Activated CD4-positive, alpha-beta T cell treated with anti-CD3 and anti-CD28 coated beads, Interleukin-10, Interleukin-2, amounts not matched to agents 100 ng/mL and 50 ng/mL, durations not matched to agents 16 hours and 8 hours (primary cell): ENCODE data around the gene HECW1.
A peak's percentile ranks its signal among the peaks of the same experiment; 100 is the strongest.
"Not testable (repeated sequence)": the region's sequence is repeated elsewhere in the genome, so short reads cannot be mapped to it uniquely, and the experiment has no call there.

Experiments
- DNase-seq: peaks from one replicate; pipeline ENCODE4 v3.0.0-alpha.2; 2020

Gene HECW1

DNA sequence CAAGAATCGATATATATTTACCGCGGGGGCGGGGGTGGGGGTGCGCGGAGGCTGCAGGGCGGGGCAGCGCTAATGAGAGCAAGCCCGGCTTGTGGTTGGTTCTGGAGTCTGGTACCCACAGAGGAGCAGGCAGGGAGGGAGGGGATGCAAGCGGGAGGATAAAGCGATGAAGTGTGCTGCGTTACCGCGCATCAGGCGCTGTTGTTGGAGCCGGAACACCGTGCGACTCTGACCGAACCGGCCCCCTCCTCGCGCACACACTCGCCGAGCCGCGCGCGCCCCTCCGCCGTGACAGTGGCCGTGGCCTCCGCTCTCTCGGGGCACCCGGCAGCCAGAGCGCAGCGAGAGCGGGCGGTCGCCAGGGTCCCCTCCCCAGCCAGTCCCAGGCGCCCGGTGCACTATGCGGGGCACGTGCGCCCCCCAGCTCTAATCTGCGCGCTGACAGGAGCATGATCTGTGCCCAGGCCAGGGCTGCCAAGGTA lies at the start of gene HECW1:
HECW1 (plus strand) TSS at position 189 of the 482 bp plus-strand sequence. CDS start 131,259 bp downstream, outside the sequence.
- DNase-seq = no peak

- DNase-seq = peak; percentile 6
Observed at GRCh38 chr7:43071604-43072003, 40.8 kb upstream of the HECW1 start.

- no peak for DNase-seq
Observed at GRCh38 chr7:43072530-43072929, 39.9 kb upstream of the HECW1 start.

- DNase-seq = not testable (repeated sequence)
Observed at GRCh38 chr7:43073811-43074210, 38.6 kb upstream of the HECW1 start.

DNA sequence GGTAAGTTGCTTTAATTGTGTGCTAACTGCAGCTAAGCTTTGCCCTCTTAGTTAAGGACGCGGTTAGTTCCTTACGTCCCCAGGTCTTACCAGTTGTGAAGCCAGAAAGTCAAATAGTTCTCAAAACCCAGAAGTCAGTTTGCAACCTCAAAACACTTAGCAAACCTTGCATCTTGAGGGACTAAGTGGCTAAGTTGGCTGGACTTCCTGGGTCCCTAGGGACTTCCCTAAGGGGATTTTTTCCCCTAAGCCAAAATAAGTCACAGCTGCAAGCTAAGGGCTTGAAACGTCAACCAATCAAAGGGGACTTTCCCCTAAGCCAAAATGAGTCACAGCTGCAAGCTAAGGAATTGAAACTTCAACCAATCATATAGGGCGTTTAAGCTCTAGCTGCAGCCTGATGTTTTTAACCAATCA lies 36.2 kb upstream of the HECW1 start:
- peak; percentile 65 for DNase-seq

- no peak for DNase-seq
Observed at GRCh38 chr7:43076606-43077005, 35.8 kb upstream of the HECW1 start.

DNA sequence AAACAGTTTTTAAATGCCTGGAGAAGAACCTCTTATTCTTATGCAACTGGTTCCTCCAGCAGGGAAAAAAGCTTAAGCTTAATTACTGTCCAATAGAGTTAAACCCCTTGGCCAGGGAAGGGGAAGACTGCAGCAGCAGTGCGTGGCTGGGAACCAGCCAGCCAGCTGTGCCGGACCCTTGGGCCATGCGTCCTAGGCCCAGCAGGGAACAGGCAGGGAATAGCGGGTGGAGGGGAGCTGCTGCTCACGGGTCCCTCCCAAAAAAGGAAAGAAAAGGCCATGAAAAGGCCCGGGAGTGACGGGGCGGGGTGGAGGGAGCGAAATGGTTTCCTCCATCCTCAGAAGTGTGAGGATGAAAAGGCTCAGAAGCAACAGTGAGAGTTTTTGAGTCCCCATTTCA lies 35.2 kb upstream of the HECW1 start:
- no peak for DNase-seq

DNA sequence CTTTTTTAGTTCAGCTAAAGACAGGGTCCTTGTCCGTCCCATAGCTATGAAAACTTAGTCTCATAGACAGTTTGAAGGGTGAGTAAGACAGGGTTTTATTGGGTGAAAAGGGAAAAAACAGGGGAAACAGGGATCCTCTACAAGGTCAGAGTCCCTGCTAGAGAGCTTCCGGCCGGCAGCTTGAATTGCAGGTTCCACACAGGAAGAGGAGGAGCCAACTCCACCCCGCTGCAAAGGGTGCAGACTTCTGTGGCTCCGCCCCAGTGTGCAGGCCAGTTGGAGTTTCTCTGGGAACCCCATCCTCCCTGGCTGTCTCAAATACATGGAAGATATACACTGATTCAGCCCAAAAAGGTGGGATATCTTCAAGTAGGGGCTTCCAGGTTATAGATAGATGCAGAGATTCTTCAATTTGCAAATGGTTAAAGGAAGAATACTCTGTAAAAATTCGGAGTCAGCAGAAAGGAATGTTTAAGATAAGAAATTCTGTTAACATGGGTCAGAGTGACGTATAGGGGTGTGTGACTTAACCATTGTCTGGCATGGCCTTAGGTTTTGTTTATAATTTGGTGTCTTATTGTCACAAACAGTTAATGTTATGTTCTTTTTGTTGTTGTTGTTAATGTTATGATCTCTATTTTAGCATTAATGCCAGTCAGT lies 34.6 kb upstream of the HECW1 start:
- DNase-seq = no peak

DNA sequence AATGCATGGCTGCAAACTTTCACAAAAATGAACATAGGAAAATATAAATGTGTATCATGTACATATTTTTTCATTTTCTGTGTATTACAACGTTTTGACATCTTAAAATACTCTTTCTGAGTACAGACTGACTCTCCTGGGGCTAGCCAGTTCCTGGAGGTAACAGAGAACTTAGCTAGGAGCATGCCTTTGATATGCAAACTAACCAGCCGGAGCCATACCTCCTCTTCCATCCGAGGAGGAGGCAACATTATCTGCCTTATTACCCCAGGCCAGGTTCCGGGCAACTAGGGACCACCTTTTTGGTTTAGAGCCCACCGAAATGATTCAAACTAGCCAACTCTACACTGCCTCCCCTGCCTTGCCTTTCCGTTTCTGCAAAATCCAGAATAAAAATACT lies 33.7 kb upstream of the HECW1 start:
- DNase-seq = no peak

DNA sequence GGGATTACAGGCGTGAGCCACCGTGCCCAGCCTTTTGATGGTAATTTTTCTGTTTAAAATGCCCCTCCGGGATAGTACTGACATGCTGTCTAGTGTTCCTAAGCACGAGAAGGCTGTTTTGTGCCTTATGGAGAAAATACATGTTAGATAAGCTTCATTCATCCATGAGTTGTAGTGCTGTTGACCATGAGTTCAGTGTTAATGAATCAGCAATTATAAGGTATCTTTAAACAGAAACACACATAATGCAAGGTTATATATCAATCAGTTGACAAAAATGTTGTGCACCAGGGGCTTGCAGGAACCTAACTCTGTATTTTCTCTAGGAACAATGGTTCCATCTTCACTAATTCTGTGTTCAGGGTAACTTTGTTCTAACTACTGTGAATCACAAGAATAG lies 30.8 kb upstream of the HECW1 start:
- no peak for DNase-seq

DNA sequence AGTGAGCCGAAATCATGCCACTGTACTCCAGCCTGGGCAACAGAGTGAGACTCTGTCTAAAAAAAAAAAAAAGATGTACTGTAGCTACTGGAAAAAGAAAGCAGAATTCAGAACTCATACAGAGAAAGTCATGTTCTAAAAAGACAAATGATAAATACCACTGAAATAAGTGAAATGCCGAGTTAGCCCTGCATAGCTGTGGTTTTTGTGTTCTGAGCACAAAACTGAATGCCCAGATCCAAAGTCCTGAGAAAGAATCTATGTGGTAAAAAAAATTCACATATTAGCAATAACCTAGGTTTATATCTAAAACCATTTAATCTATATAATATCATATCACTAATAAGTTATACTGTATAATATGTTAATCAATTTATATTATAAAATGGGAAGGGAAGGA lies 29.3 kb upstream of the HECW1 start:
- DNase-seq = no peak

- no peak for DNase-seq
Observed at GRCh38 chr7:43085017-43085416, 27.4 kb upstream of the HECW1 start.

DNA sequence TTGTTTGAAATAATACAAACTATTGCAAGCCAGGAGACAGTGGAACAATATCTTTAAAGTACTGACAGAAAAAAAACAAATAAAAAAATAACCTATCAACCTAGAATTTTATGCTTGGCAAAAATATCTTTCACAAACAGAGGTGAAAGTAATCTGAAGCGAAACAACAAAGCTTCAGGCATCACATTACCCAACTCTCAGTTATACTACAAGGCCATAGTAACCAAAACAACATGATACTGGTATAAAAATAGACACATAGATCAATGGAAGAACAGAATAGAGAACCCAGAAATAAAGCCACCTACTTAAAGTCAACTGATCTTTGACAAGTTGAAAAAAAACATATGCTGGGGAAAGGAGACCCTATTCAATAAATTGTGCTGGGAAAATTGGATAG lies 26.5 kb upstream of the HECW1 start:
- DNase-seq = no peak

- DNase-seq = no peak
Observed at GRCh38 chr7:43092819-43093218, 19.6 kb upstream of the HECW1 start.

DNA sequence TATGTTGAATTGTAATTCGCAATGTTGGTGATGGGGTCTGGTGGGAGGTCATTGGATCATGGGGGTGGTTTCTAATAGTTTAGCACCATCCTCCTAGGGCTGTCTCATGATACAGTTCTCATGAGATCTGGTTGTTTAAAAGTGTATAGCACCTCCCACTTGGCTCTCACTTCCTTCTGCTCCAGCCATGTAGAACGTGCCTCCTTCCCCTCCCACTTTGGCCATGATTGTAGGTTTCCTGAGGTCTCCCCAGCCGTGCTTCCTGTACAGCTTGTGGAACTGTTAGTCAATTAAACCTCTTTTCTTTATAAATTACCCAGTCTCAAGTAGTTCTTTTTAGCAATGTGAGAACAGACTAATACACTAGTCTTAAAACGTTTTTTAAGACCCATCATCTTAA lies 15.6 kb upstream of the HECW1 start:
- no peak for DNase-seq

GRCh38 chr7:43099750-43100149 lies 12.7 kb upstream of the HECW1 start:
- no peak for DNase-seq

- DNase-seq = no peak
Observed at GRCh38 chr7:43104874-43105520, 7.5 kb upstream of the HECW1 start.

DNA sequence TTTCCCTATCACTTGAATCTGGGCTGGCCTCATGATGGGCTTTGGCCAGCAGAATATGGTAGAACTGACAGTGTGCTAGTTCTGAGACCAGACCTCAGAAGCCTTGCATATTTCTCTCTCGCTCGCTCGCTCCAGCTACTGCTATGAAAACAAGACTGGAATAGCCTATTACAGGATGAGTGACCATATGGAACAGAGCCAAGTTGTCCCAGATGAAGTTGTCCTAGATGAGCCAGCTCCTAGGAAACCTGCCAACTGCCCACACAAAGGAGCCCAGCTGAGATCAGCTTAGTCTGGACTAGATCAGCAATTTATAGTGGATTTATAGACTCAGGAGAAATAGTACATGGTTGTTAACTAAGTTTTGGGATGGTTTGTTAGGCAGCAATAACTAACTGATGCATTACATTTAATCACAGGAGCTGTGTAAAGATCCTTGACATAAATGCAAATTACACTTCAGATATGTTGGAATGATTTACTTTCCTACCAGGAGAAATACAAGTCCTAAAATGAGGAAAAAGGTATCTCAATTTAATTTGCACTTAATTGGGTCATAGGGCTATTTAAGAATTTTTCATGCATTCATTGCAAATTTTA lies 6.8 kb upstream of the HECW1 start:
- DNase-seq = no peak

GRCh38 chr7:43108255-43109011 lies 4.0 kb upstream of the HECW1 start:
- DNase-seq = peak; percentile 62

GRCh38 chr7:43110791-43111535 lies 1.5 kb upstream of the HECW1 start:
- DNase-seq = no peak

DNA sequence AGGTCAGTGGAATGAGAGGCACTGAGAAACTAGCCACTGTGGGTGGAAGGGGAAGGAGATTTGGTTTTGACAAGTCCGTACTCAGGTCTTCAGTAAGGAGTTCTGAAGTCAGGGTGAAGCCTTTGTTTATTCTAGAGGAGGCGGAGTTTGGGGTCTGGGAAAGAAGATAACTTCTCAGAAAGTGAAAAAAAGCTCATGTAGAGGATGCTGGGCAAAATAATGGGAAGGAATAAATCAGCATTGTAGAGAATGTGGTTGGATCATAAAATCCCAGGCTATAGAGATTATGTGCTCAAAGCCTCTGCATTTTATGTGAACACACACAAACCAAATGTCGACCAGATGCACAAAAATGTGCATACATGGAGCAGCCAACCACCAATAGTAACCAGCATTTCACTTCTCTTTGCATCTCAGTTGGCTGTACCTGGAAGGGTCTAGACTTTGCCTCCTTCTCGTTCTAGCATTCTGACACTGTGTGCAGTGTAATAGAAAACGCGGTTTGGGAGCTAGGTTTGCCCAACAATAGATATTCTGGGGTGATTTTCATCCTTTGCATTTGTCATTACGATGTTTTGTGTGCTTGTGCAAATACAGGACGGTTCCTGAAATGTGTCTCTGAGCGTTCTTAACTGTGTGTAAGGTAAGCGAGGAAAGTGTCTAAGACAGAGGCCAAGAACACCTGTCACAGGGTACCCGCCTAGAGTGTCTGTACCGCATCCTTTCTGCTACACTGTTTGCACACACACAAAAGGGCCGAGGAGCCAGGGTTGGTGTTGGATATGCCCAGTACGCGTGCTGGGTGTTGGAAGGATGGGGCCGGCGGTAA lies 603 bp upstream of the HECW1 start:
- DNase-seq = no peak
